NCI-H1930 (cell line): Measurements from ENCODE around the gene KIAA1217.

ENCODE experiments used
- DNase-seq, 2 experiments: peaks; one replicate each; lab custom pipeline; 2025; lab: John Stamatoyannopoulos, UW

The KIAA1217 gene, protein sequence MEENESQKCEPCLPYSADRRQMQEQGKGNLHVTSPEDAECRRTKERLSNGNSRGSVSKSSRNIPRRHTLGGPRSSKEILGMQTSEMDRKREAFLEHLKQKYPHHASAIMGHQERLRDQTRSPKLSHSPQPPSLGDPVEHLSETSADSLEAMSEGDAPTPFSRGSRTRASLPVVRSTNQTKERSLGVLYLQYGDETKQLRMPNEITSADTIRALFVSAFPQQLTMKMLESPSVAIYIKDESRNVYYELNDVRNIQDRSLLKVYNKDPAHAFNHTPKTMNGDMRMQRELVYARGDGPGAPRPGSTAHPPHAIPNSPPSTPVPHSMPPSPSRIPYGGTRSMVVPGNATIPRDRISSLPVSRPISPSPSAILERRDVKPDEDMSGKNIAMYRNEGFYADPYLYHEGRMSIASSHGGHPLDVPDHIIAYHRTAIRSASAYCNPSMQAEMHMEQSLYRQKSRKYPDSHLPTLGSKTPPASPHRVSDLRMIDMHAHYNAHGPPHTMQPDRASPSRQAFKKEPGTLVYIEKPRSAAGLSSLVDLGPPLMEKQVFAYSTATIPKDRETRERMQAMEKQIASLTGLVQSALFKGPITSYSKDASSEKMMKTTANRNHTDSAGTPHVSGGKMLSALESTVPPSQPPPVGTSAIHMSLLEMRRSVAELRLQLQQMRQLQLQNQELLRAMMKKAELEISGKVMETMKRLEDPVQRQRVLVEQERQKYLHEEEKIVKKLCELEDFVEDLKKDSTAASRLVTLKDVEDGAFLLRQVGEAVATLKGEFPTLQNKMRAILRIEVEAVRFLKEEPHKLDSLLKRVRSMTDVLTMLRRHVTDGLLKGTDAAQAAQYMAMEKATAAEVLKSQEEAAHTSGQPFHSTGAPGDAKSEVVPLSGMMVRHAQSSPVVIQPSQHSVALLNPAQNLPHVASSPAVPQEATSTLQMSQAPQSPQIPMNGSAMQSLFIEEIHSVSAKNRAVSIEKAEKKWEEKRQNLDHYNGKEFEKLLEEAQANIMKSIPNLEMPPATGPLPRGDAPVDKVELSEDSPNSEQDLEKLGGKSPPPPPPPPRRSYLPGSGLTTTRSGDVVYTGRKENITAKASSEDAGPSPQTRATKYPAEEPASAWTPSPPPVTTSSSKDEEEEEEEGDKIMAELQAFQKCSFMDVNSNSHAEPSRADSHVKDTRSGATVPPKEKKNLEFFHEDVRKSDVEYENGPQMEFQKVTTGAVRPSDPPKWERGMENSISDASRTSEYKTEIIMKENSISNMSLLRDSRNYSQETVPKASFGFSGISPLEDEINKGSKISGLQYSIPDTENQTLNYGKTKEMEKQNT (N-terminal part only)

GRCh38 chr10:24208661-24209431 is at the start of gene KIAA1217:
KIAA1217 (plus strand) TSS chr10:24209138; CDS start chr10:24209194, 56 bp downstream.
- no peak for DNase-seq

DNA sequence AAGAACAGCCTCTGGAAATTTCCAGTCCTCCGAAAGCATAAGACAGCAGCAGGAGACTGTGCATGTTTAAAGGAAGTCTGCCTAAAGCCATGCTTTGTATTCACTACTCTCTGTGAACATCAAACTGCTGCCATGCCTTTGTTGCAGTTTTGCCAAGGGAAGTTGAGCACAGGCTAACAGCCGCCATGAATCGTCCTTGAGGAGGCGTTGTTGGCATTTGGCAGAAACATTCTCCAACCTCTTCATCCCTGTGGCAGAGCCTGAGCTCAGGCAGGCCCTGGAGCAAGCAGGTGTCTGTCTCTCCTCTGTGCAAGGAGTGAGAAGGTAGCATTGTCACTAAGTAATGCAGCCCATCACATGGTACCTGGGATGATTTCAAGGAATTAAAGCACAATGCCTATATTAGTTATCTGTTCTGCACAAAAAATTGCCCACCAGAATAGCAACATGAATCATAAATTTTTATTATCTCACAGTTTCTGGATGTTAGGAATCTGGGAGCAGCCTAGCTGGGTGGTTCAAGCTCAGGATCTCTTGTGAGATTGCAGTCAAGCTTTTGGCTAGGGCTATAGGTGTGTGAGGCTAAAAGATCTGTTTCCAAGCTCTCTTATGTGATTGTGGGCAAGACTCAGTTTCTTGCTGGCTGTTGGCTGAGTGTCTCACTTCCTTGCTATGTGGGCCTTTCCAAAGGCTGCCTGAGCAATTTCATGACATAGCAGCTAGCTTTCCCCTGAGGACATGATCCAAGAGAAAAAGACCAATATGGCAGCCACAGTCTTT is 46.5 kb upstream of the KIAA1217 start:
- no peak for DNase-seq

- no peak for DNase-seq
These were observed 45.5 kb upstream of the KIAA1217 start for GRCh38 chr10:24163485-24163884.

- no peak for DNase-seq
These were observed 40.4 kb upstream of the KIAA1217 start for GRCh38 chr10:24168258-24169170.

- no peak for DNase-seq
These were observed 38.7 kb upstream of the KIAA1217 start for GRCh38 chr10:24170199-24170598.

DNA sequence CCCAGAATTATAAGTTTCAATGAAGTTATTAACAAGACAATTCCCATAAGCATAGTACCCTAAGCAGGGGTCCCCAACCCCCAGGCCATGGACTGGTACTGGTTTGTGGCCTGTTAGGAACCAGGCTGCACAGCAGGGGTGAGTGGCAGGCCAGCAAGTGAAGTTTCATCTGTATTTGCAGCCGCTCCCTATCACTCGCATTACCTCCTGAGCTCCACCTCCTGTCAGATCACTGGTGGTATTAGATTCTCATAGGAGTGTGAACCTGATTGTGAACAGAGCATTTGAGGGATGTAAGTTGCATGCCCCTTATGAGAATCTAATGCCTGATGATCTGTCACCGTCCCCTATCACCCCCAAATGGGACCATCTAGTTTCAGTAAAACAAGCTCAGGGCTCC is 36.0 kb upstream of the KIAA1217 start:
- DNase-seq, result no peak

GRCh38 chr10:24174014-24174413 is 34.9 kb upstream of the KIAA1217 start:
- no peak for DNase-seq

- DNase-seq, result no peak
These were observed 32.3 kb upstream of the KIAA1217 start for GRCh38 chr10:24176658-24177057.

- no peak for DNase-seq
These were observed 31.3 kb upstream of the KIAA1217 start for GRCh38 chr10:24177636-24178035.

DNA sequence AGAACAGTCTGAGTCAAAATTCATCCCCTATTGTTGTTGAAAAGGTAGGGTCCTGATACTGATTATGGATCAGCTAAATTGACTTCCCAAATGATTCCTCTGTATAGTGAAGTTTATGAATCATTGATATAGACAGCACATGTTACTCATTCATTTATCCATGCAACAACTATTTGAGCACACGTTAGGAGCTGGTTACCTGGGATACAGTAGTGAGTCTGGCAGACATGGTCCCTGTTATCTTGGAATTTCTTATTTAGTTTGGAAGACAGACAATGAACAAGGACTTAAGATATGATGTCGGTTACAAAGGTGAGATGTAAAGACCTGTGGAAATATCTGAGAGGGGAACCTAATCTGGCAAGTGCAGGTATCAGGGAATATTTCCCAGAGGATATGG is 28.0 kb upstream of the KIAA1217 start:
- no peak for DNase-seq

DNA sequence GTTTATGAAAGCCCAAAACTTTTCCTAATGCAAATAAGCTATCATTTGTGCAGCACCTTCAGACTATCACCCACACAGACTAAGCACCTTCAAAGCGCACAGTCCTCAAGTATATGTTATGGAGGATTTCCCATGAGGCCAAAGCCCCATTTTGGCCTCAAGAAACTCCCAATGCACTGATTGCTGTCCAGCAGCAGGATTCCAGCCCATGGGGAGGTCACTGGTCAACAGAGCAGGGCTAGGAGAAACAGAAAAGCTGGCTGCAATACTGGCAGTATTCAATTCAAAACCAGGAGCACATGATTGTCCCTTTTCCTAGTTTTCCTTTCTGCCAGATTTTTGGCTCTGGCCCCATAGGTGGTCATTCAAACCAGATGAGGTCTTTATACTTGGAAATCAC is 24.5 kb upstream of the KIAA1217 start:
- no peak for DNase-seq

DNA sequence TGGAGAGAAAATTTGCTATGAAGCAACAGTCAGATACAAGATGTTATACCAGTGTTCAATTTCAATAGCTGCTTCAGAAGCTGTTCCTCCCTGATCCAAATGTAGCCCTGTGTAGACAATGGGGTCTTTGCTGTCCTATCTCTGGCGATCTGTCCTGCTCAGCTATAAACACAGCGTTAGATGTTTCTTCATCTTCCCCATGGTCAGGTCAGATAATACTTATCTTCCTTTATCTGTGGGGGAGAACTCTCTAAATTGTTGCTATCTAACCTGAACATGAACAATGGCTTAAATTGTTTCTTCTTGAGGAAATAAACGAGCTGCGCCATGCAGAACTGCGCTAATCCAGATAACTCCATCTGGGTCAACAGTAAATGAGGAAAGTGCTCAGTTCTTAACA is 15.6 kb upstream of the KIAA1217 start:
- DNase-seq, result no peak

GRCh38 chr10:24197263-24197662 is 11.7 kb upstream of the KIAA1217 start:
- no peak for DNase-seq

- no peak for DNase-seq
These were observed 7.3 kb upstream of the KIAA1217 start for GRCh38 chr10:24201503-24202180.

- DNase-seq, result no peak
These were observed 6.8 kb upstream of the KIAA1217 start for GRCh38 chr10:24202181-24202570.

GRCh38 chr10:24205821-24206220 is 3.1 kb upstream of the KIAA1217 start:
- DNase-seq, result no peak

- DNase-seq, result no peak
These were observed 2.6 kb upstream of the KIAA1217 start for GRCh38 chr10:24206334-24206733.

DNA sequence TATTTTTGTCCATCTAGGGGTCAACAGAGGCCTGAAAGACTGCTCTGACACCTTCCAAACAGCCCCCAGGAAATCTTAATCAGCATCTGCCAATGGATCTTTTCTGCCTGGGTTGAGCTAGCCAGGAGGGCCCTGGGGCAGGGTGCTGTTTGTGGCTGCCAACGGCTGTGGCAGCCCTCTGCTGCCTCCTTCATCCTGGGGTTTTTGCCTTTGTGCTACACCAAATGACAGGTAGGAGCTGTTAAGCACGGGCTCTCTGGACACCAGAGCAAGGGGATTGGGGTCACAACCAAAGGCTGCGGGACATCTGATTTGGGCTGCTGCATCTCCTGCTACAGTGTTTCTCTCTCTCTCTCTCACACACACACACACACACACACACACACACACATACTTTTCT is 2.0 kb upstream of the KIAA1217 start:
- no peak for DNase-seq

GRCh38 chr10:24207341-24207740 is 1.6 kb upstream of the KIAA1217 start:
- DNase-seq, result no peak
